ENCODE results near the gene ELFN2.
"Not testable (repeated sequence)": the region's sequence is repeated elsewhere in the genome, so short reads cannot be mapped to it uniquely, and the experiment has no call there.

ELFN2 gene

GRCh38 chr22:37409459-37410050 is 17.7 kb downstream of the ELFN2 start:
- DNase-seq = no peak

- DNase-seq = no peak
These were observed 18.2 kb downstream of the ELFN2 start for GRCh38 chr22:37409031-37409430.

GRCh38 chr22:37407856-37408255 is 19.4 kb downstream of the ELFN2 start:
- DNase-seq = no peak

GRCh38 chr22:37406441-37407235 is 20.6 kb downstream of the ELFN2 start:
- no peak for DNase-seq

DNA sequence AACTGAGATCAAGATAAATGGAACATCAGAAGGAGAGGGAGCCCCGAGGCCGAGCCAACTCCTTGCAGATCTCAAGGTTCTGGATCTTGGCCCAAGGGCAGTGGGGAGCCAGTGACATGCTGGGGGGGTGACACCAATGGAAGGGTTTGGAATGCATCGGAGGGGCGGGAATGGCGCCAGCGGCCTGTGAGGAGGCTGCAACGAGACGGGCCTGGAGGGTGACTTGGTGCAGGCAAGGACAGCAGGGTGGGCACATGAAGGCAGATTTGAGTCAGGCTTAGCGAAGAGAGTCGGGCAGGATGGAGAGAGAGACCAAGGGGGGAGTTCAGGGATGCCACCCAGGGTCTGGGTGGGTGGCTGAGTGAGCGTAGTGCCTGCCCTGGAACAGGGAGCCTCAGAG is 23.2 kb downstream of the ELFN2 start:
- DNase-seq = no peak

DNA sequence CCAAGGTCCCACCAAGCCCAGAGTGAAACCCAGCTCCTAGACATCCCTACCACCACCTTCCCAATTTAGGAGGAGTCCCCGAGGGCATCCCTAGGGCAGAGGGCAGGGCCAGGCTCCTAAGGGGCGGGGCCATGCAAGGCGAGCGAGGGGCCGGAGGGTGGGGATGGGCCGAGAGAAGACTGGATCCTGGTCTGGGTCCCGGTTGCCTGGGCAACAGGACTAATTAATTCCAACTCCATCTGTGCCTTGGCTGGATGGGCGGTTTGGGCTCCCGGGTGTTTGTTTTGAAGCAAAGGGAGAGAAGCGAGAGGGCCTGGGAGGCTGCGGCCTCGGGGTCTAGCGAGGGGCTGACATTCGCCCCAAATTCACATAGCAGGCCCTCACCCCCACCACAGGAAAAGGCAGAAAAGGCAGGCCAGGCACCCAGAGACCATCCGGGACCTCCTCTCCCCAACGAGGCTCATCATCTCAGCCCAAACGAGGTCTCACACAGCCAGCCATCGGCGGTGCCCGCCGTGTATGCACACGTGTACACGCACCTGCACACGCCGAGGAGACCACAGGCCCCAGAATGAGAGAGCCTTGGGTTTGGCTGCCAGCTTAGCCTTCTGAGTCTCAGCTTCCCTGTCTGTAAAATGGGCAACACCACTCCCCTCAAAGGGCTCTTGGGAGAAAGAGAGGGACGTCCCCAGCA is 23.9 kb downstream of the ELFN2 start:
- no peak for DNase-seq

- no peak for DNase-seq
These were observed 25.1 kb downstream of the ELFN2 start for GRCh38 chr22:37402184-37402506.

DNA sequence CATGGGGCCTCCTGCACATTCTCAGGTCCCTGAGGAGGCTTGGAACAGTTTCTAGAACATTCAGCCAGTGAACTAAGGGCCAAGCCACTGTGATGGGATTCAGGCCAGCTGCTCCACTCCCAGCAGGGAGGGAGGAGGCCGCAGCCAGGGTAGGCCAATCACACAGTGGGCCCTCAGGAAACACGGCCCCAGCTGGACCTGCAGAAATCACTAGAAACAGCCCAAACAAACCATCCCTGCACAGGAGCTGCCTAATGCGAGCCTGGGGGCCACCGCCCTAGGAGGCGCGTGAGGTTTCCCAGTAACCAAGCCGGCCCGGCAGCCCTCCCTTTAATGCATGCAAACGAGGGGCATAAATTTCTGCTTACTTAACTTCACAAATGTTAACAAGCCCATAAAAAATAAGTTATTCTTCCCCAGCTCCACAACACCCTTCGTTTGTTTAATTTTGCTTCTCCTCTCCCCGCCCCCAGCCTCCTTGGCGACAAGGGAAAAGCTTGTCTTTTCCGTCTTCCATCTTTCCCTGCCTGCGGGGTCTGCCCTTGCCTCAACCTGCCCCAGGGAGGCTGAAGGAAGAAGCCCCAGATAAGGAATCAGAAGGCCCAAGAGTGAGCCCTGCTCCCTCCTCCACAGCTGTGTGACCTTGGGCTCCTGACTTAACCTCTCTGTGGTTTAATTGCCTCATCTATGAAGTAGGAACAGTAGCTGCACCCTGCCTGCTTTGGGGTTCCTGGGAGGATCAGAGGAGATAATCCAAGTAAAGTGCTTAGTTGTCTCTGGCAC is 25.7 kb downstream of the ELFN2 start:
- DNase-seq = no peak

GRCh38 chr22:37400719-37401118 is 26.6 kb downstream of the ELFN2 start:
- DNase-seq = no peak

DNA sequence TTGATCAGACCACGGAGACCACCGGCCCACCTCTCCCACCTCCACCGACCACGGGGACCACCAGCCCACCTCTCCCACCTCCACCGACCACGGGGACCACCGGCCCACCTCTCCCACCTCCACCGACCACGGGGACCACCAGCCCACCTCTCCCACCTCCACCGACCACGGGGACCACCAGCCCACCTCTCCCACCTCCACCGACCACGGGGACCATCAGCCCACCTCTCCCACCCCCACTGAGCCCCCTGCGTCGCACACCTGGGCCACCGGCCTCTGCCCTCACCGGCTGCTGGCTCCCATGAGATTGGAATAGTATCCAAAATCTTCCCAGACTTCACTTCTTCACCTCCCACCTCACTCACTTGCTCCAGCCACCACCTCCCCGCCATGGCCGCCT is 27.8 kb downstream of the ELFN2 start:
- DNase-seq = not testable (repeated sequence)

DNA sequence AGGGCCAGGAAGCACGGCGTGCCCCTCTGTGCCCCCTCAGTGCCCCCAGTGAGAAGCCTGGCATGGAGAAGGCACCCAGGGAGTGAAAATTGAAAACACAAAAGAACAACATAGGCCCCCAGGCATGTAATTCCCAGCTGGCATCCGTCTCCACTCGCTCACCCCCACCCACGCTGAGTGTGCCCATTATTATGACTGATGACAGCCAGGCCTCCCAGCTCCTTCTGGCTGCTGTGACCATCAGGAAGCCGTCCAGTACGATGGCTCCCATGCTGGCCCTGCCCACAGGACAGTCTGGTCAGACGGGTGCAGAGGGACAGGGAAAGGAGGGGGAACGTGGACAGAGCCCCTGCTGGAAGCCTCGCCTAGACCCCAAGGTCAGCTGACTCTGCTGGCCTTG is 30.1 kb downstream of the ELFN2 start:
- DNase-seq = no peak

GRCh38 chr22:37396488-37397084 is 30.7 kb downstream of the ELFN2 start:
- DNase-seq = no peak

DNA sequence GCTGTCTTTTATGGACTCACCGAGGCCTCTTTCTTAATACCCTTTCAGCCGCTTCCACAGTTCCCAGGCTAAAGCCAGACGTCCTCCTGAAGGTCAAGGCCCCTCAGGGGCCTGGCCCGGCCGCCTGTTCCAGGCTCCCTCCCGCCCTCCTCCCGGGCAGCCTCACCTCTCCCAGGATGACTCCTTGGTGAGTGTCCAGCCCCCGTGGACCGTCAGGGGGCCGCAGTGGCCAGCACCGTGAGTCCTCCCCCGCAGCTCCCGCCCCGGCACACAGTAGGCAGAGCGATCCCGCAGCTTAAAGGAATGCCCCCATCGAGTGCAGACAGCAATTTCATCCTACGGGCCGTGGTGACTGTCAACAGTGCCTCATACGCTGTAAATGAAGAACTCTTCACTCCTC is 32.9 kb downstream of the ELFN2 start:
- no peak for DNase-seq

DNA sequence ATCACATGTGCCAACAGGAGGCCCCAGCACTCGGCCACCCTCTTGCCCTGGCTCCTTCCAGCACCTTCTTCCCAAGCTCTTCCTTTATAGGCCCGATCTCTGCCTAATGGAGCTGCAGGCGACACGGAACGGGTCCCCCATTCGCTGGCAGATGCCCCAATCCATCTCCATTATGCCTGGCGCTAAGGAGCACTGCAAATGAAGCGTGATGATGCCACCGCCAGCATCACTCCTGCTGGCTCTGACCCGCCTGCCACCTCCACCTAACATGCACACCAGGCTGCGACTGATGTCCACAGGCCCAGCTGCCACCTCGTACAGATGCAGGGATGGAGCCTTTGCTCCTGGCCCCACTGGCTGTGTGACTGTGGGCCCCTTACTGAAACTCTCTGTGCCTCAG is 33.5 kb downstream of the ELFN2 start:
- DNase-seq = no peak

GRCh38 chr22:37392721-37393328 is 34.5 kb downstream of the ELFN2 start:
- no peak for DNase-seq

- DNase-seq = no peak
These were observed 35.6 kb downstream of the ELFN2 start for GRCh38 chr22:37391702-37392101.

DNA sequence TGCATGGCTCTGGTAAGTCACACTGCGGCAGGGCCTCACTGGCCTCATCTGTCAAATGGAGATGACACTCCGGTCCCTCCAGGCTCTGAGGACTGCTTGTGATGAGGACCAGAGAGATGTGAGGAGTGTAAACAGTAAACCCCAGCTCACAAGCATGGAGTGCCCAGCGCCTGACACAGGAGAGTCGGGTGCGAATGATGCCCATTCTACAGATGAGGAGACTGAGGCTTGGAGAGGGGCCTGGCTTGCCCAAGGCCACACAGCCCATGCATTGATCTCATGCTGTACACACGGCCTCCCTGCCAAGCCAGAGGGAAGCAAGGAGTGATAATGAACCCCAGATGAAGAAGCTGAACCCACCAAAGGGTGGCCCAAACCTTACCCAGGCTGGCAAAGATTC is 37.2 kb downstream of the ELFN2 start:
- no peak for DNase-seq

DNA sequence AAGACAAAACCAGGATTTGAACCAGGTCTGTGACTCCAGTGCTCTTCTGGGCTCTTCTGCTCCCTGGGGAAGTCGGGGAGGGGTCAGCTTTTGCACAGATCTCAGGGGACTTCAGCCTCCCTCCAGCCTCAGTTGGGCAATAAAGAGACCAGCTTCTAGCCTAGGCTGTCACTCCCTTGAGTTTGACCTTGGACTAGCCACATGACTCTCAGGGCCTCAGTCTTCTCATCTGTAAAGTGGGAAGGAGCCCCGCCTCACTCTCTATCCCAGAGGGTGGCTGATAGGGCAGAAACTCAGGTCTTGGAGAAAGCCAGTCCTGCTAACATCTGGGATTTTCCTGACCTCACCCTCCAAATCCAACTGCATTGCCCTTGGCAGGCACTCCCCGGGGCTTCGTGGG is 38.7 kb downstream of the ELFN2 start:
- DNase-seq = no peak

GRCh38 chr22:37387793-37388192 is 39.5 kb downstream of the ELFN2 start:
- no peak for DNase-seq

- DNase-seq = no peak
These were observed 40.8 kb downstream of the ELFN2 start for GRCh38 chr22:37386441-37386840.

DNA sequence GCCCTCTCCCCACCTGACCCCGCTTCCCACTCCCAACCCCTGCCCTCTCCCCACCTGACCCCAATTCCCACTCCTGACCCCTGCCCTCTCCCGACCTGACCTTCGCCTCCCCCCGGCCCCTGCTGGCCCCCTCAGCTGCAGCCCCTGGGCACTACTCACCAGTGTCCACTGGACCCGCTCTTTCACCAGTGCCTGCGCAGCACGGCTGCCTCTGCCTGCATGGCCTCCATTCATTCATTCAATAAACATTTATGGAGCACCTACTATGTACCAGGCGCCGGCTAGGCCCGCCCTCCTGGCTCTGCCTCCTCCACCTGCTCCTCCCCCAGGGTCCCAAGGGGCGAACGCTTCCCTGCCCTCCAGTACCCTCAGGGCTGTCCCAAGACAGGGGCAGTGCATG is 42.6 kb downstream of the ELFN2 start:
- DNase-seq = no peak

DNA sequence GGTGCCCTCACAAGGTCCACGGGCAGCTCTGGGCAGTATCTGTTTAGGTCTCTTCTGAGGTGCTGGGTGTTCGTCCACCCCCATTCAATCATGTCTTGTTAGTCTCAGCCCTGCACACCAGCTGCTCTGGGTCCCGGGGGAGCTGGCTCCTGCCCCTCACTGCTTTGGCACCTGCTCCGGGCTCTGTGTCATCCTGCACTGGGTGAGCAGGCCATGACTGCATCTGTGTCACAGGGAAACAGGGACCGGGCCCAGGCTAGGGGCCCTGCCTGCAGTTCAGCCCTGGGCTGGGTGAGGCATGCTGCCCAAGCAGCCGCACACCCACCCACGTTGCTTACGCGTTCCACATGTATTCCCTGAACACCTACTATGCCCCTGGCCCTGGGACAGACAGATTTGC is 43.9 kb downstream of the ELFN2 start:
- no peak for DNase-seq

Data from suppressor macrophage (primary cell).